ENCODE data around the gene IDUA.

IDUA gene

GRCh38 chr4:957231-957580, 29.6 kb upstream of the IDUA start:
- CTCF ChIA-PET = no interaction called here
- DNase-seq = no peak
- H3K4me3 ChIP-seq (ENCODE audit: control insufficient read depth in 1 of 7, extremely low read depth in 1 of 7, insufficient read depth in 4 of 7, low read depth in 2 of 7, low read length in 6 of 7) = no peak overlapping the region
- H3K36me3 ChIP-seq (ENCODE audit: control insufficient read depth in 4 of 4, insufficient read depth in 4 of 4, low read length in 3 of 4) = peaks cover 0 to 45% (median 20%) of the 10 kb centered on the region in 4 experiments
- no peaks in the 10 kb centered on the region for H3K4me1 ChIP-seq (ENCODE audit: control extremely low read depth in 1 of 4, control insufficient read depth in 4 of 4, insufficient read depth in 4 of 4, low read length in 3 of 4)
- no peaks in the 10 kb centered on the region for H3K27me3 ChIP-seq (replicated peaks in 2 of 5; ENCODE audit: control insufficient read depth in 4 of 5, insufficient read depth in 5 of 5, low read length in 4 of 5)
- H3K9me3 ChIP-seq (ENCODE audit: control extremely low read depth in 1 of 5, control insufficient read depth in 4 of 5, insufficient read depth in 2 of 5, low read depth in 1 of 5, low read length in 4 of 5) = no peaks in the 10 kb centered on the region
- POLR2A ChIA-PET = no interaction called here
- 100% methylated on average over 7 of the region's 8 CpGs for WGBS (ENCODE audit: insufficient coverage)
- no peak overlapping the region for H3K27ac ChIP-seq (ENCODE audit: insufficient read depth in 1 of 2, low read depth in 1 of 2, low read length in 2 of 2, poor library complexity in 1 of 2, severe bottlenecking in 2 of 2)

GRCh38 chr4:957581-958313, 29.1 kb upstream of the IDUA start:
- POLR2A ChIA-PET = no interaction called here
- Histone ChIP-seq H3K36me3 (ENCODE audit: control insufficient read depth in 4 of 4, insufficient read depth in 4 of 4, low read length in 3 of 4) (peaks cover 0 to 46% (median 22%) of the 10 kb centered on the region in 4 experiments), H3K4me1 (ENCODE audit: control extremely low read depth in 1 of 4, control insufficient read depth in 4 of 4, insufficient read depth in 4 of 4, low read length in 3 of 4) (no peaks in the 10 kb centered on the region), H3K4me3 (ENCODE audit: control insufficient read depth in 1 of 7, extremely low read depth in 1 of 7, insufficient read depth in 4 of 7, low read depth in 2 of 7, low read length in 6 of 7) (no peak overlapping the region), H3K9me3 (ENCODE audit: control extremely low read depth in 1 of 5, control insufficient read depth in 4 of 5, insufficient read depth in 2 of 5, low read depth in 1 of 5, low read length in 4 of 5) (no peaks in the 10 kb centered on the region), H3K27me3 (replicated peaks in 2 of 5; ENCODE audit: control insufficient read depth in 4 of 5, insufficient read depth in 5 of 5, low read length in 4 of 5) (no peaks in the 10 kb centered on the region), H3K27ac (ENCODE audit: insufficient read depth in 1 of 2, low read depth in 1 of 2, low read length in 2 of 2, poor library complexity in 1 of 2, severe bottlenecking in 2 of 2) (no peak overlapping the region)
- CTCF ChIA-PET = no interaction called here
- WGBS (ENCODE audit: insufficient coverage) = 93% methylated on average over 41 of the region's 45 CpGs
- DNase-seq = no peak

GRCh38 chr4:958314-958665, 28.6 kb upstream of the IDUA start:
- 94% methylated on average over 11 of the region's 17 CpGs for WGBS (ENCODE audit: insufficient coverage)

GRCh38 chr4:958696-959337, 28.0 kb upstream of the IDUA start:
- H3K36me3 ChIP-seq (ENCODE audit: control insufficient read depth in 4 of 4, insufficient read depth in 4 of 4, low read length in 3 of 4) = peaks cover 0 to 51% (median 24%) of the 10 kb centered on the region in 4 experiments
- H3K27me3 ChIP-seq (replicated peaks in 2 of 5; ENCODE audit: control insufficient read depth in 4 of 5, insufficient read depth in 5 of 5, low read length in 4 of 5) = no peaks in the 10 kb centered on the region
- no peak for DNase-seq
- CTCF ChIA-PET = no interaction called here
- no peak overlapping the region for H3K27ac ChIP-seq (ENCODE audit: insufficient read depth in 1 of 2, low read depth in 1 of 2, low read length in 2 of 2, poor library complexity in 1 of 2, severe bottlenecking in 2 of 2)
- 97% methylated on average over 15 of the region's 17 CpGs for WGBS (ENCODE audit: insufficient coverage)
- no peaks in the 10 kb centered on the region for H3K9me3 ChIP-seq (ENCODE audit: control extremely low read depth in 1 of 5, control insufficient read depth in 4 of 5, insufficient read depth in 2 of 5, low read depth in 1 of 5, low read length in 4 of 5)
- no peak overlapping the region for H3K4me3 ChIP-seq (ENCODE audit: control insufficient read depth in 1 of 7, extremely low read depth in 1 of 7, insufficient read depth in 4 of 7, low read depth in 2 of 7, low read length in 6 of 7)
- POLR2A ChIA-PET = no interaction called here
- no peaks in the 10 kb centered on the region for H3K4me1 ChIP-seq (ENCODE audit: control extremely low read depth in 1 of 4, control insufficient read depth in 4 of 4, insufficient read depth in 4 of 4, low read length in 3 of 4)

More at GRCh38 chr4:958314-958665, 28.6 kb upstream of the IDUA start:
- Histone ChIP-seq H3K4me3 (ENCODE audit: control insufficient read depth in 1 of 7, extremely low read depth in 1 of 7, insufficient read depth in 4 of 7, low read depth in 2 of 7, low read length in 6 of 7) (no peak overlapping the region), H3K27ac (ENCODE audit: insufficient read depth in 1 of 2, low read depth in 1 of 2, low read length in 2 of 2, poor library complexity in 1 of 2, severe bottlenecking in 2 of 2) (no peak overlapping the region), H3K9me3 (ENCODE audit: control extremely low read depth in 1 of 5, control insufficient read depth in 4 of 5, insufficient read depth in 2 of 5, low read depth in 1 of 5, low read length in 4 of 5) (no peaks in the 10 kb centered on the region), H3K36me3 (ENCODE audit: control insufficient read depth in 4 of 4, insufficient read depth in 4 of 4, low read length in 3 of 4) (peaks cover 0 to 52% (median 22%) of the 10 kb centered on the region in 4 experiments), H3K4me1 (ENCODE audit: control extremely low read depth in 1 of 4, control insufficient read depth in 4 of 4, insufficient read depth in 4 of 4, low read length in 3 of 4) (no peaks in the 10 kb centered on the region), H3K27me3 (replicated peaks in 2 of 5; ENCODE audit: control insufficient read depth in 4 of 5, insufficient read depth in 5 of 5, low read length in 4 of 5) (no peaks in the 10 kb centered on the region)
- ChIA-PET CTCF (no interaction called here), POLR2A (no interaction called here)
- no peak for DNase-seq

GRCh38 chr4:959338-960139, 27.3 kb upstream of the IDUA start:
- Histone ChIP-seq H3K27me3 (replicated peaks in 2 of 5; ENCODE audit: control insufficient read depth in 4 of 5, insufficient read depth in 5 of 5, low read length in 4 of 5) (no peaks in the 10 kb centered on the region), H3K9me3 (ENCODE audit: control extremely low read depth in 1 of 5, control insufficient read depth in 4 of 5, insufficient read depth in 2 of 5, low read depth in 1 of 5, low read length in 4 of 5) (no peaks in the 10 kb centered on the region), H3K36me3 (ENCODE audit: control insufficient read depth in 4 of 4, insufficient read depth in 4 of 4, low read length in 3 of 4) (peaks cover 0 to 48% (median 26%) of the 10 kb centered on the region in 4 experiments), H3K4me1 (ENCODE audit: control extremely low read depth in 1 of 4, control insufficient read depth in 4 of 4, insufficient read depth in 4 of 4, low read length in 3 of 4) (no peaks in the 10 kb centered on the region), H3K27ac (ENCODE audit: insufficient read depth in 1 of 2, low read depth in 1 of 2, low read length in 2 of 2, poor library complexity in 1 of 2, severe bottlenecking in 2 of 2) (no peak overlapping the region), H3K4me3 (ENCODE audit: control insufficient read depth in 1 of 7, extremely low read depth in 1 of 7, insufficient read depth in 4 of 7, low read depth in 2 of 7, low read length in 6 of 7) (no peak overlapping the region)
- ChIA-PET CTCF (interaction anchor here (1.5 kb wide), 1 partner anchor 21 kb away, joined by 3 read pairs; no protein-coding TSS in a partner anchor), POLR2A (no interaction called here)
- WGBS (ENCODE audit: insufficient coverage) = 95% methylated on average over 21 of the region's 24 CpGs
- DNase-seq = no peak

GRCh38 chr4:960140-960635, 26.7 kb upstream of the IDUA start:
- DNase-seq = no peak
- H3K27me3 ChIP-seq (replicated peaks in 2 of 5; ENCODE audit: control insufficient read depth in 4 of 5, insufficient read depth in 5 of 5, low read length in 4 of 5) = no peaks in the 10 kb centered on the region
- no peaks in the 10 kb centered on the region for H3K9me3 ChIP-seq (ENCODE audit: control extremely low read depth in 1 of 5, control insufficient read depth in 4 of 5, insufficient read depth in 2 of 5, low read depth in 1 of 5, low read length in 4 of 5)
- peaks cover 0 to 44% (median 29%) of the 10 kb centered on the region in 4 experiments for H3K36me3 ChIP-seq (ENCODE audit: control insufficient read depth in 4 of 4, insufficient read depth in 4 of 4, low read length in 3 of 4)
- H3K27ac ChIP-seq (ENCODE audit: insufficient read depth in 1 of 2, low read depth in 1 of 2, low read length in 2 of 2, poor library complexity in 1 of 2, severe bottlenecking in 2 of 2) = no peak overlapping the region
- no peaks in the 10 kb centered on the region for H3K4me1 ChIP-seq (ENCODE audit: control extremely low read depth in 1 of 4, control insufficient read depth in 4 of 4, insufficient read depth in 4 of 4, low read length in 3 of 4)
- WGBS (ENCODE audit: insufficient coverage) = 86% methylated on average over 16 of the region's 16 CpGs
- POLR2A ChIA-PET = no interaction called here
- H3K4me3 ChIP-seq (ENCODE audit: control insufficient read depth in 1 of 7, extremely low read depth in 1 of 7, insufficient read depth in 4 of 7, low read depth in 2 of 7, low read length in 6 of 7) = no peak overlapping the region
- CTCF ChIA-PET = interaction anchor here (1.5 kb wide), 1 partner anchor 22 kb away, joined by 3 read pairs; no protein-coding TSS in a partner anchor

Data from common myeloid progenitor, CD34-positive (primary cell).